ENCODE data around the gene C11orf58.

Gene C11orf58

DNA sequence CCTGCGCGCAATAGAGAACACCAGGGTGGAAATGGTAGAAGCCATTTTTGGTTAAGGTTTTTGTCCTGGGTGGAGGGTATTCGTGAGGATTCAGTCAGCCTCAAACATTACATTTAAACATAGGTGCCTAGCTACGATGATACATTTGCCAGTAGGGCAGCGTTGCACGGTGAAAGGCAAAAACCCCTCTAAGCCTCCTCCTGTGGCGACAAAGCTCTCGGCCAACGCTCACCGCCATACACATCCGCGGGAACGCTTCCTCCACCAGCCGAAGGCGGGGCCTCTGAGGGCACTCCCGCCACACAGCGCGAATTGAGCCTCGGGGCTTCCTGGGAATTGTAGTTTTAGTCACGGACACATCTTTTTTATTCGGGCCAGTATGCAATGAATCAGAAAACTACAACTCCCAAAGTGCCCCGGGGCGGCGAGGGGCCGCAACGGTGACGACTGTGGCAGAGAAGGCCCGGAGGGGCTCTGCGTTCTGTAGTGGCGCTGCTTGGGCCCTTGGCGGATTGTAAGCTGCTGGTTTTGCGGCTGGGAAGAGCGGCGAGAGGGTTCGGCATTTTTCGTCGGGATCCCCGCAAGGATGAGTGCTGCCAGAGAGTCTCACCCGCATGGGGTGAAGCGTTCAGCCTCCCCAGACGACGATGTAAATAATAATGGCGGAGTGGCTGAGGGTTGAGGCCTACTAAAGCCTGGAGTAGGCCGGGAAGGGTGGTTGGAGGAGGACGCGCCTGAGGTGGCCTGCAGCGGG is at the start of gene C11orf58:
C11orf58 (plus strand) TSS at position 455 of the 754 bp plus-strand sequence; CDS start at position 587, 132 bp downstream.
- peak; percentile 90 for DNase-seq (ENCODE audit: low read depth)

DNA sequence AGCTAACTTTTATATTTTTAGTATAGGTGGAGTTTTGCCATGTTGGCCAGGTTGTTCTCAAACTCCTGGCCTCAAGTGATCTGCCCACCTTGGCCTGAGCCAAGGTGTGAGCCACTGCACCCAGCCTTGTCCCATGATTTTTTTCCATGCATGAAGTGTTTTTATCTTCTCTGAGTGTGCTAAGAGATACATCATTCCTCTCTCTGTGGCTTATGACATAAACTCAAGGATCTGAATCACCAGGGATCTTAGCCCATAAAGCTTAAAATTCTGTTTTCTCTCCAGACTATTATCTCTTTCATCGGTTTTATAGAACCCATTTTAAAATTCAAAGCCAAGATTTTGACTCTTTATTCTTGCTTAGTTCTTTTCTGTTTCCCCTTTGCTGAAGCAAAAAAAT is 48.4 kb upstream of the C11orf58 start:
- no peak for DNase-seq (ENCODE audit: low read depth)

DNA sequence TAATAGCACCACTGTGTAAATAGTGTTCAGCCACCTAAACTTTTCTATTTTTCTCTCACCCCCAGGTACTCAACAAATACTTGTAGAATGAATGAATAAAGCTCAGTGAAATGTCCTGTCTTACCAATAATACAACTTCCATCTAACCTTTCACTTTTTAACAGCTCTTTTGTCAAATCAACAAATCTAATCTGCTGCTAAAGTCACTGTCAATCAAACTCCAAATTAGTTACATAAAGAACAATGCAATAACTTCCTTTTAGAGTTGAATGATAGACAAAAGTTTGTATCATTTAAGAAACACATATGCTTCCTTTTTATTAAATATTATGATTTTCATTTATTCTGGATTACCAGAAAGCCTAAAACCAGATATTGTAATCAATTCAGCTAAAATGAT is 34.7 kb upstream of the C11orf58 start:
- DNase-seq (ENCODE audit: low read depth) = no peak

DNA sequence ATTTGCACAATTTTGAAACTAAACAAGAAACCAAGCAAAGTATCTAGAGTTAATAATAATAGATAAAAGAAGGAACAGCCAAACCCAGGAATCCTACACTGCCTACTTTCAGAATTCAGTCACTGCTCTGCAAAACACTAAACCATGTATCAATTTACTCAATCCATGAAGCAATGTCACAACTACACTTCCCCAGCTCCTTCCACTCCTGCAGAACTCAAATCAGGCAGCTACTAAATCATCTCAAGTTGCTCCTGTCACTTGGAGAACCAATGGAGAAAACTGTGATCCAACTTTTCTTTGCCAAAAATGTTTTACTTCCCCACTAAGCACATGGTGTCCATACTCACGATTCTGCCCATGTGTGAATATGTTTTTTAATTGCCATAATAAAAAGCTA is 24.9 kb upstream of the C11orf58 start:
- DNase-seq (ENCODE audit: low read depth) = no peak

DNA sequence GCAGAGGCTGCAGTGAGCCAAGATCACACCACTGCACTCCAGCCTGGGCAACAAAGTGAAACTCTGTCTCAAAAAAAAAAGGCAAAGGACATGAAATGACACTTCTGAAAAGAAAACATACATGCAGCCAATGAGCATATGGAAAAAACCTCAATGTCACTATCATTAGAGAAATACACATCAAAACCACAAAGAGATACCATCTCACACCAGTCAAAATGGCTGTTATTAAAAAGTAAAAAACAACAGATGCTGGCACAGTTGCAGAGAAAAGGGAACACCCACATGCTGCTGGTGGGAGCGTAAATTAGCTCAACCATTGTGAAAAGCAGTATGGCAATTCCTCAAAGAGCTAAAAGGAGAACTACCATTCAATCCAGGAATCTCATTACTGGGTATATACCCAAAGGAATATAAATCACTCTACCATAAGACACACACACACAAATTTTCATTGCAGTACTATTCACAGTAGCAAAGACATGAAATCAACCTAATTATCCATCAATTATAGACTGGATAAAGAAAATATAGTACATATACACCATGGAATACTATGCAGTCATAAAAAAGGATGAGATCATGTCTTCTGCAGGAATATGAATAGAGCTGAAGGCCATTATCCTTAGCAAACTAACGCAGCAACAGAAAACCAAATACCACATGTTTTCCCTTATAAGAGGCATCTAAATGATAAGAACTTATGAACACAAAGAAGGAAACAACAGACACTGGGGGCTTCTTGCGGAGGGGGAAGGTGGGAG is 15.7 kb upstream of the C11orf58 start:
- no peak for DNase-seq (ENCODE audit: low read depth)

DNA sequence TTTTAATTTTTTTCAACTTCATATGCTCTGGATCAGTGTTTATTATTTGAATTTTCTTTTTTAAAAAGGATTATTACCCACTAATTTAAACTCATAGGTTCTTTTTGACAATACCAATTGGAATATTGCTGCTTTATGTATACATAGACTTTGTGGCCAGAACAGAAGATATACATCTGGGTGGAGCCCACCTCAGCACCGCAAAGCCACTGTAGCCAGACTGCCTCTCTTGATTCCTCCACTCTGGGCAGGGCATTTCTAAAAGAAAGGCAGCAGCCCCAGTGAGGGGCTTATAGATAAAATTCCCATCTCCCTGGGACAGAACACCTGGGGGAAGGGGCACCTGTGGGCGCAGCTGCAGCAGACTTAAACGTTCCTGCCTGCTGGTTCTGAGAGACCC is 10.6 kb upstream of the C11orf58 start:
- no peak for DNase-seq (ENCODE audit: low read depth)

DNA sequence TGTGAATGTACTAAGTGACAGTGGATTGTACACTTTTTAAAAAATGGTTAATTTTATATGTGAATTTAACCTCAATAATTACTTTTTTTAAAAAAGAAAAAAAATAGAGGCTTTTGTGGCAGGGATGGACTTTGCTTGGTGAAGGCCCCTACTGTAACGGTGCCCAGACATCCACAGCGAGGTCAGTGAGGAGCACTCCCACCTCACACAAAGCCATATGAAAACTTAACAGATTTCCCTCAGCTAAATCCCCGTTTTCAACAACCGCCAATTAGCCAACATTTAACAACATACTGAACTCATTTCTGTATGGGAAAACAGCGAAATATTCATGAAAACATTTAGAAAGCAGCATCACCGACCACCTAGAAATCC is 642 bp upstream of the C11orf58 start:
- no peak for DNase-seq (ENCODE audit: low read depth)

DNA sequence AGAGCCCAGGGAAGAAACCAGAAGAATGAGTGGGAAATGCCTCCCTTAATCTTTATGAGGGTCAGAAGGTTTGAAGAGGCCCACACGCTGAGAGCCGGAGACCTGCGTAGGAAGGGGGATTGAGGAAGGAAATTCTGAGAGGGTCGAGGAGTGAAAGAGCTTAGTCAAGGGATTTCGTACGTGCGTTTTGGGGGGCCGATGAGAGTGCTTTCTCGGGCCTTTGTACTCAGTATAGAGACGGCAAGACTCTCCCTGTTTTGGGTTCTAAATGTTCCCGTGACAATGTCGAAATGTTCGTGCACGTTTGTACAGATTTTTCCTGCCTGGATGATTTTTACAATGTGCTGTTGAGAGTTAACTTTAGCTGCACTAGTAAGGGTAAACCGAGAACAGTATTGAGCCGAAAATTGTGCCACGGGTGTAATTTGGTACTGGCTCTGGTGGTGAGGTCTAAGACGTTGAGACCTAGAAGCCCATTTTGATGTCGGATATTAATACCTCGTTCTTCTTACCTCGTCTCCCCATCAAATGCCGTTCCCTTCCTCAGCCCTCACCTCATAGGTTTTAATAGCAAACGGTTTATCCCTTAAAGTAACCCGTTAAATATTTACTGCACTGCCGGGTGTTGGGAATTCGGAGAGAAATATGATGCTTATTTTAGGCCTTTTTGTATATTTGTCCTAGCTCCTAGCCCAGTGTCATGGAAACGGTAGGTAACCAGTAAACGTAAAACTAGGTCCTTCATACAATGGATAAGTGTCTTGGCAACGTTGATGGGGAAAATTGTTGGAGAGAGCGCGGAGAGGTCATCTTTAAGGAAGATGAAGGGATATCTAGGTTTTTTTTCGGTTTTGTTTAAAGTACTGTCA is 734 bp downstream of the C11orf58 start:
- DNase-seq (ENCODE audit: low read depth) = no peak

DNA sequence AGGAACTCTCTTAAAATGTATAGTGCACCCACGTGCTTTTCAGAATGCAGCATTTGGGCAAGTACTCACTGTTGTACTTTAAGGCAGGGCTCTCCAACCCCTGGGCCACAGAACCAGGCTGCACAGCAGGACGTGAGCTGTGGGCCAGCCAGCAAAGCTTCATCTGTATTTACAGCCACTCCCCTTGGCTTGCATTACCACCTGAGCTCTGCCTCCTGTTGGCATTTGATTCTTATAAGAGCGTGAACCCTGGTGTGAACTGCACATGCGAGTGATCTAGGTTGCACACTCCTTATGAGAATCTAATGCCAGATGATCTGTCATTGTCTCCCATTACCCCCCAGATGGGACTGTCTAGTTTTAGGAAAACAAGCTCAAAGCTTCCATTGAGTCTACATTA is 3.0 kb downstream of the C11orf58 start:
- no peak for DNase-seq (ENCODE audit: low read depth)

DNA sequence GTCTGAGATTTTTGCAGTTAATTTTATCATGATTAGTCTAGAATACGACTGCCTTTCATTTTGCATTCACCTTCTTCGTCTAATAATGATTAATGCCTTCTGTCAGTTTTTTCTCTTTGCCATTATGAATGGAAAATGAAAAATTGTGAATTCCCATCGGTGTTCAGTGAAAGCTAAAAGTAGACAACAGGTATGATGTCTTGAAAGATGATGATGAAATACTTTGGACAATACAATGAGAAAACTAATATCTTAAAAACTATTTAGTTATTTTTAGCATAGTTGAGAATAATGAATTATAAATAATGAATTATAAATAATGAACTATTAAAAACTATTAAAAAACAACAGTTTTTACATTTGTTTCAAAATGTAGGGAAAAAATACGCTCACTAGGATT is 5.0 kb downstream of the C11orf58 start:
- DNase-seq (ENCODE audit: low read depth) = no peak

DNA sequence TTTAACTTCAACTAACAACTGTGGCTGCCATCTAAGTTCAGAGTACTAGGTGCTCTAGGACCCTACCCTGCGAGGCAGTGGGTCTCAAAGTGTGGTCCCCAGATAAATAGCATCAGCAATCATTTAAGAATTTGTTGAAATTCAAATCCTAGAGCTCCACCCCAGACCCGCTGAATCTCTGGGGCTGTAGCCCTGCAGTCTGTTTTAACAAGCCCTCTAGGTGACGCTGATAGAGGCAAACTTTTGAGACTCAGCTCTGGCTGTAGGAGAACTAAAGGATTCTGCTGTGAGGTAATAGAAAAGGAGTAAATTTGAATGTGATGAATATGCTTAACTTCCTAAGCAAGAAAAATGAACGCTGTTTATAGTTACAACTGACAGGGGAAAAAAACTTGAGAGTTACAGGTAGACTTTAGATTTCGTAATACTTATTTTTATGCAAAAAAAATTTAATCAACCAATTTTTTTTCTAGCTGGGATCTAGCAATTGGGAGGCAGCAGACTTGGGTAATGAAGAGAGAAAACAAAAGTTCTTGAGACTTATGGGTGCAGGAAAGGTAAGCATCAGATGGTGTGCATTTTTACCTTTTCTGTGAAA is 5.8 kb downstream of the C11orf58 start:
- DNase-seq (ENCODE audit: low read depth) = no peak

DNA sequence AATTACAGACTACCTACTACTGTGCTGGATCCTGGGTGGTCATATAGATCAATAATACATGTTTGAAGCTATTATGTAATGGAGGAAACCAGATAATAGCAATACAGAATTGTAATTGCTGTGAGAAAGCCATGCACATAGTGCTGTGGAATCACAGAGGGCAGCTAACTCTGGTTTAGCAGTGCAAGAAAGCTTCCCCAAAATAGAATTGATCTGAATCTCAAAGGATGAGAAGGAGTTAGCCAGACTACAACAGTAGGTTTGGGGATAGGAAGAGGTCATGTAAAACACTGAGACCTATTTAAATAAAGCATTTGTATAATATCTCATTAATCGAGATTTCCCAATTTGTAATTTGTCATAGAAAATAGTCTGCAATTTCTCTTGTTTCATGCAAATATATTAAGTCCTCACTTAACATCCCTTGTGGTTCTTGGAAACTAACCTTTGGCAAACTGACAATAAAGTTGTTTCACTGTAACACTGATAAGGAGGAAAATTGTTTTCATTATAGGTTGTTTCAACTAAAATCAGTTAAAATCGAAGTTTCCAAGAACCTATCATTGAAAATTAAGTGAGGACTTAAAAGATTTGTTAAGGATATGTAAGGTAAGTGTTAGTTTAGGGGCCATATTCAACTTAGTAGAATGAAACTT is 7.6 kb downstream of the C11orf58 start:
- no peak for DNase-seq (ENCODE audit: low read depth)

DNA sequence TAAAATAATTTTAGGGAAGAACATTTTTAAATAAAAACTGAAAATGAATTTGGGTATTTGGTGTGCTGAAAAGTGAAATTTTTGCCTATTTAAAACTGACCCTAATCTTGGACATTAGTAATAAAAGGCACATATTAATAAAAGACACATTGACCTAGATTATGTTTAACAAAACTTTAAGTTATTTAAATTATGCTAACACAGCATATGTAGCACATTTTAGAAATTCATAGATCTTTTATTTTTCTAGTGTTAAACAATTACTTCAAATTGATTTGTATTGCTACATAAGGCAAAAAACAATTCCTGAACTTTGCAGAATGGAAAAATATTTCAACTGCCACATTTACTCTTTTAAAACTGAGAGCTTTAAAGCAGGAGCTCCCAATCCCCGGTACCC is 10.6 kb downstream of the C11orf58 start:
- no peak for DNase-seq (ENCODE audit: low read depth)

DNA sequence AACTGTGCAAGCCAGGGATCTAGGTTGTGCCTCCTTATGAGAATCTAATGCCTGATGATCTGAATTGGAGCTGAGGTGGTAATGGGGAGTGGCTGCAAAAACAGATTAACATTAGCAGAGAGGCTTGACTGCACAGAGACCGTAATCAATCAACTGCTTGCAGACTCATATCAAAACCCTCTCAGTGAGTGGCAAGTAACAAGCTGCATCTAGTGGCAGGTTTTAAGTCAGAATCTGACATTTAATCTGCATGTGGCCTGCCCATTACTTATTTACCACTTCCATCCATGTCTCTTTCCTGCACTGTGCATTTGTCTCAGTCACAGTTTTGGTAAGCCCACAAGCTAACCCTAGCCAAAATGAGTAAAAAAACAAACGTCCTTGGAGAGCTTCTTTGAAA is 11.2 kb downstream of the C11orf58 start:
- no peak for DNase-seq (ENCODE audit: low read depth)

DNA sequence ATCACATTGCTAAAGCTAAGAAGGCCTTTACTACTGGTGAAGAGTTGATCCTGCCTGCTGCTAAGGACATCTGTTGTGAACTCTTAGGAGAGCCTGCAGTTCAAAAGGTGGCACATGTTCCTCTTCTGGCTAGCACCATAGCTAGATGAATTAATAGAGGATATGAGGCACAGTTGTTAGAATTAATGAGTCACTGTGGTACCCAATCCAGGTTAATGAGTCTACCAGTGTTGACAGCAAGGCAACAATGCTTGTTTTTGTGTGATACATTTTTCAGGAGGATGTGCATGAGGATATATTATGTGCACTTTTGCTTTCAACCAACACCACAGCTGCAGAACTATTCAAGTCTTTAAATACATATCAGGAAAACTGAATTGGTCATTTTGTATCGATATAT is 12.0 kb downstream of the C11orf58 start:
- DNase-seq (ENCODE audit: low read depth) = no peak

DNA sequence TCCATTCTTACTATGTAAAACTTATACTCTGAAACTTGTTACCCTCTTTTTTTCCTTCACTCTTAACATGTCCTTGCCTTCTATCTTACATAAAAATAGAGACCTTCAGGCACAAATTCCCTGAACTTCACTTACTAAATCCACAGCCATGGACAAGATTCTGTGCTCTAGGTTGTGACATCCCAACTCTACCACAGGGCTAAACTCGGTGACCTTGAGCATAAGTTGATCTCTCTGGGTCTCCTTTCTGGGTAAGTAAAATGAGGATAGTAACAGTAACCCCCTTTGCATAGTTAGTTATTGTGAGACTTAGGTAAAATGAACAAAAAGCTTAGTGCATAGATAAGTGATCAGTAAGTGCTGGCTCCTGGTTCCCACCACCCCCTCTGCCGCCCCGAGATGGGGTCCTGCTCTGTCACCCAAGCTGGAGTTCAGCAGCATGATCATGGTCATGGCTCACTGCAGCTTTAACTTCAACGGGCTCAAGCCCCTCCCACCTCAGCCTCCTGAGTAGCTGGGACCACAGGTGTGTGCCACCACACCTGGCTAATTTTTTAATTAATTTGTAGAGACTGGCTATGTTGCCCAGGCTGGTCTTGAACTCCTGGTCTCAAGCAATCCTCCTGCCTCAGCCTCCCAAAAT is 20.1 kb downstream of the C11orf58 start:
- no peak for DNase-seq (ENCODE audit: low read depth)

DNA sequence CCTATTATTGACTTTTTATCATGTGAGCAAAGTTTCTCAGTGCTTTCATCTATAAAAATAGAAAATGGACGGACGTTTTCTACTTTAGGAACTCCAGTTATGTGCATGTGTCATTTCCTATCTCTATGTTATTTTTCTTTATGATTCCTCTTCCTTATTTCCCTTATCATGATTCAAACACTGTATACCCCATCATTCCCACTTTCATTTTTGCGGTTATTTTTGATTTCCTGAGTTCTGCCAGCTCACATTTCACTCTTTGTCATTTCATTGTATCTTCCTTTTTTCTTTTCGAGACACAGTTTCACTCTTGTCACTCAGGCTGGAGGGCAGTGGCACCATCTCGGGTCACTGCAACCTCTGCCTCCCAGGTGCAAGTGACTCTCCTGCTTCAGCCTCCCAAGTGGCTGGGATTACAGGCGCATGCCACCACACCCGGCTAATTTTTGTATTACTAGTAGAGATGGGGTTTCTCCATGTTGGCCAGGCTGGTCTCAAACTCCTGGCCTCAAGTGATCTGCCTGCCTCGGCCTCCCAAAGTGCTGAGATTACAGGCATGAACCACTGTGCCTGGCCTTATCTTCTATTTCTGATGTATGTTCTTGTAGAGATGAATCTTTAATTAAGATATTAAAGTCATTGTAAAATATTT is 21.5 kb downstream of the C11orf58 start:
- DNase-seq (ENCODE audit: low read depth) = no peak

DNA sequence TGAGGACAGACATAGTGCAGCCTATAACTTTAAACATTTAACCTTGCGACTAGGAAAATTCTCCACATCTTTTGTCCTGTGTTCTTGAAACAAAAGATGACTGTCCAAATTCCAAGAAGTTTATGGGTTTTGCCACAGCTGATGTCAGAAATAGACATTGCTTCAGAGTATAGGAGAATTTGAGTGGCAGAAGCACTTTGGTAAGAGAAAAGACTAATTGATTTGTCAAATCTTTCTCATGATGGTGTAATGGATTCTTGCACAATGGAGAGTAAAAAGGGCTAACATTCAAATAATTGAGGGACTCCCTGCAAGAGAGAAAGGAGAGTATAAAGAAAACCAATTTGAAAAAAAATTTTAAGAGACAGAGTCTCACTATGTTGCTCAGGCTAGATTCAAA is 25.3 kb downstream of the C11orf58 start:
- DNase-seq (ENCODE audit: low read depth) = no peak

DNA sequence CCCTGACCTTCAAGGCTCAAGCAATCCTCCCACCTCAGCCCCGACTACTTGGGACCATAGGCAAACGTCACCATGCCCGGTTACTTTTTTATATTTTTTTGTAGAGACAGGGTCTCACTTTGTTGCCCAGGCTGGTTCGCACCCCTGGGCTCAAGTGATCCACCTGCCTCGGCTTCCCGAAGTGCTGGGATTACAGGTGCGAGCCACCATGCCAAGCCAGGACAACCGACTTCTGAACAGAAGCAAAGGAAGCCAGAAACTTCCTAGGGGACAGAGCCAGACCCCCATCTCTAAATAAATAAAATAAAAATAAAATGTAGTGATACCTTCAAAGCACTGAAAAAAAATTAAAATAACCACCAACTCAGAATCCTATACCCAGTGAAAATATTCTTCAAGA is 26.4 kb downstream of the C11orf58 start:
- no peak for DNase-seq (ENCODE audit: low read depth)

DNA sequence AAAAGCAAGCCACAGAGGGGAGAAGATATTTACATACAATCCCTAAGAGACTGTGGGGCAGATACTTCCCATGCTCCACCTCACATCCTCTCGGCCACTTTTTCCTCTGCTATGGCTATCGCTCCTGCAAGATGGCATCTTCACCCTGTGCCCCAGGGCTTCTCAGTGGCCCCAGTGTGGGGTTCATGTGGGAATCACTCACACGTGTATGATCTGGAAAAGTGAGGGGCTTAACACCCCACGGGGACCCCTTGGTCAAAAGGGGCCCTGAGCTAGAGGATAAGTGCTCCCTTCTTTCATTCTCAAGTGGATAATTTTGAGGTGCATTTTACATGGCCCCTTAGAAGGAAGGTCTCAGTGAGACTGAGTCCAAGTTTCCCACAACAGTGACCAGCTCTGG is 28.7 kb downstream of the C11orf58 start:
- no peak for DNase-seq (ENCODE audit: low read depth)

DNA sequence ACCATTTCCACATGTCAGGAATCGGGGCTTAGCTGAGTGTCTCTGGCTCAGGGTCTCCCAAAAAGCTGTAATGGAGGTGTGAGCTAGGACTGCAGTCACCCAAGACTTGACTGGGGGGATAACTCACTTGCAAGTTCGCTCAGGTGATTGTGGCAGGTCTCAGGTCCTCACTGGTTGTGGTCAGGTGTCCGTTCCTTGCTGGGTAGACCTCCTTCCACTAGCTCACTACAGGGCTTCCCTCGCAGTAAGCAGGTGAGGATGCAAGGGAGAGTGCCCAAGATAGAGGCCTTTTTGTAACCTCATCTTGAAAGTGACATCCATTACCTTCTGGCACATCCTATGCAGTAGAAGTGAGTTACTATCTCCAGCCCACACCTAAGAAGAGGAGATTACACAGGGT is 29.5 kb downstream of the C11orf58 start:
- no peak for DNase-seq (ENCODE audit: low read depth)

All from activated T-helper 1 cell treated with Interleukin-2 at 50 U/mL for 16 hours (primary cell).